Ascending aorta (tissue), 2 donors: Measurements from ENCODE around the gene LEMD2. TPM values are rescaled to one million over a fixed set of nuclear protein-coding genes. Genes with fewer than 3 reads are reported as not detected.

ENCODE experiments used
- DNase-seq, 2 donors: peaks; one replicate each; pipeline ENCODE4 v3.0.0-alpha.2; 2019; ENCODE audit warnings: low spot score in 2 of 2
- H3K27ac ChIP-seq, 2 donors: fragments of 200-600 bp; sonication (generic); one replicate each; pipeline ENCODE4 v1.5.1; 2016 to 2017; ENCODE audit warnings: mild to moderate bottlenecking in 1 of 2
- H3K27me3 ChIP-seq: fragments of 200-600 bp; sonication (generic); one replicate; pipeline ENCODE4 v1.5.1; 2017
- H3K36me3 ChIP-seq, 2 donors: fragments of 200-600 bp; sonication (generic); one replicate each; pipeline ENCODE4 v1.5.1; 2016
- H3K4me1 ChIP-seq, 2 donors: fragments of 200-600 bp; sonication (generic); one replicate each; pipeline ENCODE4 v1.5.1; 2016 to 2017; ENCODE audit warnings: mild to moderate bottlenecking in 1 of 2
- H3K4me3 ChIP-seq, 2 donors: fragments of 200-600 bp; sonication (generic); one replicate each; pipeline ENCODE4 v1.5.1; 2016 to 2017; ENCODE audit warnings: mild to moderate bottlenecking in 1 of 2
- H3K9me3 ChIP-seq, 2 donors: fragments of 200-600 bp; sonication (generic); one replicate each; pipeline ENCODE4 v1.5.1; 2016
- intact Hi-C: fragments of 100-400 bp; cut with DNase I; formaldehyde crosslinking; loops from one replicate; pipeline ENCODE4 v1.15.1; 2023
- total RNA-seq: library from RNA; depleted of rRNA; stranded (reverse); fragments of >200 nt; gene quantifications from one replicate; pipeline ENCODE4 v1.1.0, GENCODE V29; 2016
- TF ChIP-seq, protein P1 (sequence below), 3 experiments: fragments of 200-600 bp in 2 of 3; fragments of 450-650 bp in 1 of 3; sonication (generic) in 2 of 3; IDR thresholded peaks; one replicate each; pipeline ENCODE4 v1.5.1; 2016 to 2019; ENCODE audit warnings: antibody characterized with exemption in 3 of 3, mild to moderate bottlenecking in 1 of 3, moderate library complexity in 1 of 3

LEMD2 gene
- total RNA-seq, 1 donor from 2014 or later, result 104 TPM

DNA sequence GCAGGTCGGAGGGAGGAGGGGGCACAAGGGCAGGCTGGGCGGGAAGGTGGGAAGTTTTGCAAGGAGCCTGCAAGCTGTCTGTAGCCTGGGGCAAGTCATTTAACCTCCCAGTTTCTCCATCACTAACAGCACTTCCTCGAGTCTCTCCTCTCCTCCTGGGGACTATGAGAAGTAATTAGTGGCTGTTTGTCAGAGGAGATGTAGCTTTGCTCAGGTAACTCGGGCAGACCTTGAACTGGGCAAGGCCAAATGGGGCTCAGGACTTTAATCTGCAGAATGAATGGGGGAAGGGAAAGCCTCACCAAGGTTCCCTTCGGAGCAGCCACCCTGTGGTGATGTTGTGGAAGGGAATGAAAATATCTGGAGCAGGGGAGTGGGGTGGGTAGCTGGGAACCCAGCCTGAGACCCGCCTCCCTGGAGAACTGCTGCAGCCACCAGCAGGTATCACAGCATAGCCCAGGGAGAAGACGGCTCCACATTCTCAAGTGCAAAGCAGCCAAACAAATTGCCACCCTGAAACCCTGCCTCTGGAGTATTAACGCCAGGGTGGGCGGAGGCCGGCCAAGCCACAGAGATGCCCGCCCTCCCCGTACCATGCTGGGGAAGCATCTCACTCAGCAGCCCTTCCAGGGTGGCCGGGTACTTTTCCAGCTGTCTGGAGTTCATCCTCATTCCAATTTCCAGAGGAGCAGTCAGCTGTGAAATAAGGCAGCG is 6.1 kb upstream of the LEMD2 start:
- Histone ChIP-seq H3K36me3 (no peaks in the 10 kb centered on the region), H3K27ac (no peak overlapping the region), H3K4me1 (no peaks in the 10 kb centered on the region), H3K4me3 (no peak overlapping the region), H3K9me3 (no peaks in the 10 kb centered on the region), H3K27me3 (no peaks in the 10 kb centered on the region)
- TF ChIP-seq, protein P1, sequence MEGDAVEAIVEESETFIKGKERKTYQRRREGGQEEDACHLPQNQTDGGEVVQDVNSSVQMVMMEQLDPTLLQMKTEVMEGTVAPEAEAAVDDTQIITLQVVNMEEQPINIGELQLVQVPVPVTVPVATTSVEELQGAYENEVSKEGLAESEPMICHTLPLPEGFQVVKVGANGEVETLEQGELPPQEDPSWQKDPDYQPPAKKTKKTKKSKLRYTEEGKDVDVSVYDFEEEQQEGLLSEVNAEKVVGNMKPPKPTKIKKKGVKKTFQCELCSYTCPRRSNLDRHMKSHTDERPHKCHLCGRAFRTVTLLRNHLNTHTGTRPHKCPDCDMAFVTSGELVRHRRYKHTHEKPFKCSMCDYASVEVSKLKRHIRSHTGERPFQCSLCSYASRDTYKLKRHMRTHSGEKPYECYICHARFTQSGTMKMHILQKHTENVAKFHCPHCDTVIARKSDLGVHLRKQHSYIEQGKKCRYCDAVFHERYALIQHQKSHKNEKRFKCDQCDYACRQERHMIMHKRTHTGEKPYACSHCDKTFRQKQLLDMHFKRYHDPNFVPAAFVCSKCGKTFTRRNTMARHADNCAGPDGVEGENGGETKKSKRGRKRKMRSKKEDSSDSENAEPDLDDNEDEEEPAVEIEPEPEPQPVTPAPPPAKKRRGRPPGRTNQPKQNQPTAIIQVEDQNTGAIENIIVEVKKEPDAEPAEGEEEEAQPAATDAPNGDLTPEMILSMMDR (IDR thresholded peaks at IDR 0.05), result no peak
- intact Hi-C loops, result no loop called here
- no peak for DNase-seq

GRCh38 chr6:33792981-33793380 is 4.1 kb upstream of the LEMD2 start:
- Histone ChIP-seq H3K27me3 (no peaks in the 10 kb centered on the region), H3K4me3 (no peak overlapping the region), H3K27ac (no peak overlapping the region), H3K36me3 (no peaks in the 10 kb centered on the region), H3K9me3 (no peaks in the 10 kb centered on the region), H3K4me1 (no peaks in the 10 kb centered on the region)
- TF ChIP-seq, protein P1 (IDR thresholded peaks at IDR 0.05), result no peak
- DNase-seq, result no peak
- intact Hi-C loops, result no loop called here

- intact Hi-C loops, result no loop called here
- Histone ChIP-seq H3K27ac (no peak overlapping the region), H3K27me3 (no peaks in the 10 kb centered on the region), H3K4me1 (peaks cover 11 to 13% of the 10 kb centered on the region in 2 donors), H3K9me3 (no peaks in the 10 kb centered on the region), H3K4me3 (no peak overlapping the region), H3K36me3 (no peaks in the 10 kb centered on the region)
- no peak for DNase-seq
- TF ChIP-seq, protein P1 (IDR thresholded peaks at IDR 0.05), result no peak
Measured at GRCh38 chr6:33791620-33792019, 2.7 kb upstream of the LEMD2 start.

DNA sequence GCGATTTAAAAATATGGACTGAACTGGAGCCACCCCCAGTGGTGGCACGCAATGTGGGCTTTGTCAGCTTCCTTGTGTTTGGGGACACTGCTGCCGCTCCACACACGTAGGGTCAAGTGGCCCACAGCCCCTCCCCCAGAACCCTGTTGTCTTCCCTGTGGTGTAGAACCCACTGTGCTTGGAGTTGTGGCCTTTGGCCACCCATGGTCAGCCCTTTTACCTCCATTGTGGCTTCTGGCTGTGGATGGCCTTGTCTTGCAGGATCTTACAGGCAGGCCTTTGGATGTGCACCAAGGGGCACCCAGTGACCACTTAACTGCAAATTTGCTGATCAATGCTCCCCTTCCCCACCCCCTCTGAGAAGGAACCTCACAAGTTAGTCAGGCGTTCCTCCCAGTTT is 2.0 kb upstream of the LEMD2 start:
- H3K27me3 ChIP-seq, result no peaks in the 10 kb centered on the region
- TF ChIP-seq, protein P1 (IDR thresholded peaks at IDR 0.05), result no peak
- H3K9me3 ChIP-seq, result no peaks in the 10 kb centered on the region
- intact Hi-C loops, result no loop called here
- H3K36me3 ChIP-seq, result peaks cover 0 to 4% of the 10 kb centered on the region in 2 donors
- no peak for DNase-seq
- no peak overlapping the region for H3K27ac ChIP-seq
- H3K4me1 ChIP-seq, result peaks cover 13 to 20% of the 10 kb centered on the region in 2 donors
- H3K4me3 ChIP-seq, result no peak overlapping the region

DNA sequence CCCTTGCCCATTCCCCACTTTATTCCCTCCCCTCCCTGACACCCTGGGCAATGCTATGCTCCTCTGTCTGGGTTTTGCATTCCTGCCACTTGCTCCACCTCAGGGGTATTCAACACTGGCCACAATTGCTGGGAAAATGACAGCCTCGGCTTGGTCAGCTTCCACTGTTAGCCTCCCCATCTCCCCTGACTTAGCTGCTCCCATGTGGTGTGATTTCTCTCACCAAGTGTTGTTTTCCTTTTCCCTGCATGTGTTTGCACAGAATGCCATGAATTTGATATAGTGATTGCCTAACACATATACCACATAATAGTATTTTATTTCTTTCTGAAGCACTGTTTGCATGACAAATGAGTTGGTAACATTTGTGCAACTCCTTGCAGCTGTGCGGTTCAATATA is 1.4 kb upstream of the LEMD2 start:
- no peak overlapping the region for H3K4me3 ChIP-seq
- peaks cover 13 to 26% of the 10 kb centered on the region in 2 donors for H3K4me1 ChIP-seq
- DNase-seq, result no peak
- TF ChIP-seq, protein P1 (IDR thresholded peaks at IDR 0.05), result no peak
- peaks cover 1 to 4% of the 10 kb centered on the region in 2 donors for H3K36me3 ChIP-seq
- intact Hi-C loops, result no loop called here
- no peaks in the 10 kb centered on the region for H3K27me3 ChIP-seq
- no peak overlapping the region for H3K27ac ChIP-seq
- H3K9me3 ChIP-seq, result no peaks in the 10 kb centered on the region
